ENCODE data around the gene ARL5A. TPM values are rescaled to one million over a fixed set of nuclear protein-coding genes. Genes with fewer than 3 reads are reported as not detected.
A peak's percentile ranks its signal among the peaks of the same experiment; 100 is the strongest.

ARL5A gene
- total RNA-seq, 1 donor from 2014 or later: 129 TPM

GRCh38 chr2:151793123-151793522 lies 35.1 kb downstream of the ARL5A start:
- TF ChIP-seq CTCF (IDR thresholded peaks at IDR 0.05): no peak
- no peak for TF ChIP-seq EZH2 (IDR thresholded peaks at IDR 0.05)
- TF ChIP-seq EZH2phosphoT487 (IDR thresholded peaks at IDR 0.05): no peak

GRCh38 chr2:151792589-151792988 lies 35.6 kb downstream of the ARL5A start:
- no peak overlapping the region for H3K4me3 ChIP-seq
- H3K36me3 ChIP-seq: peaks cover 3% of the 10 kb centered on the region
- DNase-seq (ENCODE audit: low spot score): peak; percentile 20
- H3K9me3 ChIP-seq (ENCODE audit: low read depth): no peaks in the 10 kb centered on the region
- no peak overlapping the region for H3K27ac ChIP-seq
- TF ChIP-seq CTCF (IDR thresholded peaks at IDR 0.05) (peak; percentile 44), EZH2phosphoT487 (IDR thresholded peaks at IDR 0.05) (no peak)
- no peak overlapping the region for H3K4me3 Mint-ChIP-seq
- no peak overlapping the region for H3K4me2 ChIP-seq
- no peak overlapping the region for H2AFZ ChIP-seq (replicated peaks)
- H4K20me1 ChIP-seq (ENCODE audit: low read depth): no peaks in the 10 kb centered on the region
- peaks cover 2% of the 10 kb centered on the region for H3K27me3 Mint-ChIP-seq (ENCODE audit: insufficient read depth, low read depth)
- H3K4me1 ChIP-seq: no peaks in the 10 kb centered on the region
- H3K9ac ChIP-seq: no peak overlapping the region
- H3K36me3 Mint-ChIP-seq: peaks cover 19% of the 10 kb centered on the region
- H3K9me3 Mint-ChIP-seq: no peaks in the 10 kb centered on the region
- H3K4me1 Mint-ChIP-seq: no peaks in the 10 kb centered on the region
- no peaks in the 10 kb centered on the region for H3F3A ChIP-seq (ENCODE audit: low read depth)
- no peaks in the 10 kb centered on the region for H3K27me3 ChIP-seq
- no peaks in the 10 kb centered on the region for H3K79me2 ChIP-seq (ENCODE audit: low read depth)
- no peak overlapping the region for H3K27ac Mint-ChIP-seq

More at GRCh38 chr2:151793123-151793522, 35.1 kb downstream of the ARL5A start:
- H3K27me3 Mint-ChIP-seq (ENCODE audit: insufficient read depth, low read depth): peaks cover under 1% of the 10 kb centered on the region
- H3K9me3 Mint-ChIP-seq: no peaks in the 10 kb centered on the region
- H3K27ac ChIP-seq: no peak overlapping the region
- no peak overlapping the region for H3K4me3 ChIP-seq
- no peaks in the 10 kb centered on the region for H3F3A ChIP-seq (ENCODE audit: low read depth)
- peaks cover 3% of the 10 kb centered on the region for H3K36me3 ChIP-seq
- no peak overlapping the region for H3K4me3 Mint-ChIP-seq
- no peak overlapping the region for H3K9ac ChIP-seq
- H3K9me3 ChIP-seq (ENCODE audit: low read depth): no peaks in the 10 kb centered on the region
- H4K20me1 ChIP-seq (ENCODE audit: low read depth): no peaks in the 10 kb centered on the region
- H3K4me1 Mint-ChIP-seq: no peaks in the 10 kb centered on the region
- H3K79me2 ChIP-seq (ENCODE audit: low read depth): no peaks in the 10 kb centered on the region
- H3K4me1 ChIP-seq: no peaks in the 10 kb centered on the region
- peaks cover 18% of the 10 kb centered on the region for H3K36me3 Mint-ChIP-seq
- no peak overlapping the region for H3K4me2 ChIP-seq
- H3K27me3 ChIP-seq: no peaks in the 10 kb centered on the region
- H3K27ac Mint-ChIP-seq: no peak overlapping the region
- no peak overlapping the region for H2AFZ ChIP-seq (replicated peaks)
- no peak for DNase-seq (ENCODE audit: low spot score)

- H3K27ac ChIP-seq: no peak overlapping the region
- H2AFZ ChIP-seq (replicated peaks): no peak overlapping the region
- no peak overlapping the region for H3K4me3 ChIP-seq
- no peaks in the 10 kb centered on the region for H3K4me1 ChIP-seq
- no peaks in the 10 kb centered on the region for H3K9me3 Mint-ChIP-seq
- DNase-seq (ENCODE audit: low spot score): no peak
- no peak overlapping the region for H3K4me3 Mint-ChIP-seq
- H3K9me3 ChIP-seq (ENCODE audit: low read depth): no peaks in the 10 kb centered on the region
- H4K20me1 ChIP-seq (ENCODE audit: low read depth): no peaks in the 10 kb centered on the region
- H3K27me3 ChIP-seq: no peaks in the 10 kb centered on the region
- H3K4me2 ChIP-seq: no peak overlapping the region
- H3K27me3 Mint-ChIP-seq (ENCODE audit: insufficient read depth, low read depth): peaks cover 2% of the 10 kb centered on the region
- H3K36me3 ChIP-seq: peaks cover 3% of the 10 kb centered on the region
- TF ChIP-seq CTCF (IDR thresholded peaks at IDR 0.05): no peak
- no peak for TF ChIP-seq EZH2phosphoT487 (IDR thresholded peaks at IDR 0.05)
- TF ChIP-seq EZH2 (IDR thresholded peaks at IDR 0.05): no peak
- H3K36me3 Mint-ChIP-seq: peaks cover 19% of the 10 kb centered on the region
- no peaks in the 10 kb centered on the region for H3K79me2 ChIP-seq (ENCODE audit: low read depth)
- no peaks in the 10 kb centered on the region for H3F3A ChIP-seq (ENCODE audit: low read depth)
- no peaks in the 10 kb centered on the region for H3K4me1 Mint-ChIP-seq
- no peak overlapping the region for H3K9ac ChIP-seq
- H3K27ac Mint-ChIP-seq: no peak overlapping the region
Observed at GRCh38 chr2:151791545-151791944, 36.7 kb downstream of the ARL5A start.

Measured in neural progenitor cell (in vitro differentiated cells).